Fibroblast of lung (primary cell): ENCODE measurements around the gene APOM. TPM values are rescaled to one million over a fixed set of nuclear protein-coding genes. Genes with fewer than 3 reads are reported as not detected.

ENCODE experiments used
- DNase-seq, 2 donors: peaks; one replicate each; pipeline versions ENCODE4 v3.0.0 to v3.0.0-alpha.2; 2010; ENCODE audit warnings: low read depth in 2 of 2
- H2AFZ ChIP-seq: 2 replicates; pipeline ENCODE4 v1.5.1; 2012; ENCODE audit warnings: low read length, control low read depth, inconsistent platforms
- H3K27ac ChIP-seq: 2 replicates; pipeline ENCODE4 v1.5.1; 2011; ENCODE audit warnings: low read length, control low read depth; ENCODE audit not compliant: insufficient read depth
- H3K27me3 ChIP-seq: 2 replicates; pipeline ENCODE4 v1.5.1; 2011; ENCODE audit warnings: mild to moderate bottlenecking, low read length; ENCODE audit not compliant: control insufficient read depth, insufficient read depth
- H3K36me3 ChIP-seq: 2 replicates; pipeline ENCODE4 v1.5.1; 2011; ENCODE audit warnings: low read length; ENCODE audit not compliant: control insufficient read depth, insufficient read depth
- H3K4me1 ChIP-seq: 2 replicates; pipeline ENCODE4 v1.5.1; 2011; ENCODE audit warnings: low read length; ENCODE audit not compliant: control insufficient read depth, insufficient read depth; ENCODE audit errors: extremely low read depth
- H3K4me2 ChIP-seq: 2 replicates; pipeline ENCODE4 v1.5.1; 2011; ENCODE audit warnings: low read length, control low read depth; ENCODE audit not compliant: insufficient read depth; ENCODE audit errors: extremely low read depth
- H3K4me3 ChIP-seq, 4 experiments: fragments of 200-600 bp in 1 of 4; sonication (generic) in 1 of 4; replicated peaks in 1 of 4; 2 replicates each; pipeline ENCODE4 v1.5.1; 2011 to 2016; ENCODE audit warnings: low read length in 4 of 4, low read depth in 3 of 4, mild to moderate bottlenecking in 3 of 4, control low read depth in 2 of 4, inconsistent platforms in 1 of 4, mixed read lengths in 1 of 4; ENCODE audit not compliant: insufficient read depth in 1 of 4; ENCODE audit errors: control extremely low read depth in 1 of 4
- H3K79me2 ChIP-seq: 2 replicates; pipeline ENCODE4 v1.5.1; 2012; ENCODE audit warnings: mild to moderate bottlenecking, low read length, inconsistent platforms; ENCODE audit not compliant: control insufficient read depth, insufficient read depth
- H3K9ac ChIP-seq: 2 replicates; pipeline ENCODE4 v1.5.1; 2011; ENCODE audit warnings: mild to moderate bottlenecking, low read length, control low read depth; ENCODE audit not compliant: insufficient read depth
- H3K9me3 ChIP-seq: 2 replicates; pipeline ENCODE4 v1.5.1; 2012; ENCODE audit warnings: low read depth, low read length; ENCODE audit not compliant: control insufficient read depth, insufficient read depth
- H4K20me1 ChIP-seq: 2 replicates; pipeline ENCODE4 v1.5.1; 2011; ENCODE audit warnings: low read length; ENCODE audit not compliant: control insufficient read depth, insufficient read depth; ENCODE audit errors: extremely low read depth
- EZH2 ChIP-seq: IDR thresholded peaks from 2 replicates; pipeline ENCODE4 v1.5.1; 2012; ENCODE audit warnings: low read length, control low read depth, mild to moderate bottlenecking; ENCODE audit errors: missing control alignments
- polyA plus RNA-seq, 2 donors: library from polyadenylated mRNA; depleted of rRNA in 1 of 2; stranded (reverse) in 1 of 2; unstranded in 1 of 2; fragments of >200 nt; gene quantifications; 2 replicates each; pipeline ENCODE4 v1.2.1, GENCODE V29; 2011 to 2012; ENCODE audit warnings: missing spikeins in 1 of 2
- total RNA-seq: library from RNA; depleted of rRNA; stranded (reverse); fragments of >200 nt; gene quantifications from 2 replicates; pipeline ENCODE4 v1.2.1, GENCODE V29; 2014
- TF ChIP-seq, protein P1 (sequence below), 2 donors: IDR thresholded peaks in 1 of 2; conservative IDR thresholded peaks in 1 of 2; 1 replicate in 1 of 2; 2 replicates in 1 of 2; pipeline ENCODE4 v1.5.1; 2011 to 2012; ENCODE audit warnings: low read length in 2 of 2, control low read depth in 1 of 2, inconsistent platforms in 1 of 2, low read depth in 1 of 2, mild to moderate bottlenecking in 1 of 2

The APOM gene
- total and polyA plus RNA-seq, 2 donors (not counting 1 experiment from before 2014, with no cell fraction given): 0.99 to 3.9 TPM

DNA sequence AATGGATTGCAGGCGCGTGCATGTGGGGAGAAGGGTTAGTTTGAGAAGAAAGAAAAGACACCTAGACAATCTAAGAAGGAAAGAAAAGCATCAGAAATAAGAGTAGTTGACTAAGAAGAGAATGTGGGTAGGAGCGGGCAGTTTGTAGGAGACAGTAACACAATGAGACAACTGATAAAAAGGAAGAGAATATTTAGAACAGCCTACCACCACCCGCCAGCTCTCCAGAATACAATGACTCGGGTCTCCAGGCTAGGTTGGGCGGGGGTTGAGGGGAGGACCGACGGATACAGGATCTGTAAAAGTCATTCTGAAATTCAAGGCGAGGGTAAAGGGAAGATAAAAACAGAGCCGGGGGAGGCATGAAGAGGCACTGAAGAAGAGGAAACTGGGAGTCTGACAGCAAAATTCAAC lies 46.7 kb downstream of the APOM start:
- H3K9me3 ChIP-seq: no peaks in the 10 kb centered on the region
- H4K20me1 ChIP-seq: no peaks in the 10 kb centered on the region
- peak overlapping the region; percentile 76 to 93 (median 82) for H3K4me3 ChIP-seq
- H3K27me3 ChIP-seq: no peaks in the 10 kb centered on the region
- peak overlapping the region; percentile 77 for H2AFZ ChIP-seq
- H3K4me1 ChIP-seq: peaks cover 8% of the 10 kb centered on the region
- H3K9ac ChIP-seq: peak overlapping the region; percentile 96
- peak in 1 of 2 donors; percentile 26 for DNase-seq
- H3K36me3 ChIP-seq: no peaks in the 10 kb centered on the region
- H3K79me2 ChIP-seq: peaks cover 22% of the 10 kb centered on the region
- H3K27ac ChIP-seq: peak overlapping the region; percentile 98
- TF ChIP-seq, protein P1, sequence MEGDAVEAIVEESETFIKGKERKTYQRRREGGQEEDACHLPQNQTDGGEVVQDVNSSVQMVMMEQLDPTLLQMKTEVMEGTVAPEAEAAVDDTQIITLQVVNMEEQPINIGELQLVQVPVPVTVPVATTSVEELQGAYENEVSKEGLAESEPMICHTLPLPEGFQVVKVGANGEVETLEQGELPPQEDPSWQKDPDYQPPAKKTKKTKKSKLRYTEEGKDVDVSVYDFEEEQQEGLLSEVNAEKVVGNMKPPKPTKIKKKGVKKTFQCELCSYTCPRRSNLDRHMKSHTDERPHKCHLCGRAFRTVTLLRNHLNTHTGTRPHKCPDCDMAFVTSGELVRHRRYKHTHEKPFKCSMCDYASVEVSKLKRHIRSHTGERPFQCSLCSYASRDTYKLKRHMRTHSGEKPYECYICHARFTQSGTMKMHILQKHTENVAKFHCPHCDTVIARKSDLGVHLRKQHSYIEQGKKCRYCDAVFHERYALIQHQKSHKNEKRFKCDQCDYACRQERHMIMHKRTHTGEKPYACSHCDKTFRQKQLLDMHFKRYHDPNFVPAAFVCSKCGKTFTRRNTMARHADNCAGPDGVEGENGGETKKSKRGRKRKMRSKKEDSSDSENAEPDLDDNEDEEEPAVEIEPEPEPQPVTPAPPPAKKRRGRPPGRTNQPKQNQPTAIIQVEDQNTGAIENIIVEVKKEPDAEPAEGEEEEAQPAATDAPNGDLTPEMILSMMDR (conservative IDR thresholded peaks at IDR 0.05 in 1 of 2, IDR thresholded peaks at IDR 0.05 in 1 of 2; ENCODE audit: low read depth in 1 of 2, low read length in 2 of 2): no peak
- TF ChIP-seq EZH2: no peak
- peak overlapping the region; percentile 98 for H3K4me2 ChIP-seq

DNA sequence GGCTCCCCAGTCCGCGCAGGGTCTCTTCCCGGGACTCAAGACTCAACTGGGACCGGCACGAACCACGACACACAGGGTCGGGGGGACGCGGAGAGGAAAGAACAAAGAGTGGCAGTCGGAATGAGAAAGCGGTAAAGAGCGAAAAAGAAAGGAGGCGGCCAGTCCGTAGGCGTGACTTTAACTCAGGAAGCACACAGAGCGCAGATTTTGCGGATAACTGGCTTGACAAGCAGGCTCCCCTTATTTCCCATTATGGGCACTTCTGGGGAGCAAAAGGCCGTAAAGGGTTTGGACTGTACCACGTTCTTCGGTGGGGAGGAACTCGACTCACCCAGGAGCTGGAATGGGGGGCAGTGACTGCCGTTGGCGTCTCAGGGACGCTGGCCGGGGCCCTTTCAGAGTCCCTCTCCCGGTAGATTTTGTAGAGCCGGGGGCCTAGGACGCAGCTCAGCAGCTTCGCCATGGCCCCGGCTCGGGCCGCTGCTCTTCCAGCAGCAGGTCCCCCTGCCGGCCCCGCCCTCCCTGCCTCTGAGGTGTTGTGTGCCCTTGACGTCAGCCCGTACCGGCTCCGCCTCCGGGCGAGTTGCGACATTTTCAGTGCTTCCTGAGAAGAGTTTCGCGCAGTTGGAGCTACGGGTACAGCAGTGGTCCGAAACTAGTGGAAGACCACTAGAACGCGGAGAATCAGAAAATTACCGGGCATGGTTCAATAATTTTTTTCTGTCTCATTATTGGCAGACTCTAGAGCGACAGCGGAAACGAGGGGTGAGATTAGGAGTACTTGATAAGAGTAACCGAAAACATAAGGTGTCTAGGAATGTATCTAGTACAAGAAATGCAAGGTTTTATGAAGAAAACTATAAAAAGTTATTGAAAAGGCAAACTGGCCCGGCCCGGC lies 47.4 kb downstream of the APOM start, which contains the start of gene ABHD16A:
TSS of gene ABHD16A (minus strand) at position 506 of the 898 bp plus-strand sequence. CDS start at position 463, 43 bp downstream.
- peak; percentile 98 to 99 for DNase-seq
- peak within 1 kb of the TSS; percentile 93 for H2AFZ ChIP-seq
- peaks cover 22% of the 10 kb centered on the region for H3K79me2 ChIP-seq
- no peaks in the 10 kb centered on the region for H3K36me3 ChIP-seq
- H4K20me1 ChIP-seq: no peaks in the 10 kb centered on the region
- peaks cover 8% of the 10 kb centered on the region for H3K4me1 ChIP-seq
- no peaks in the 10 kb centered on the region for H3K27me3 ChIP-seq
- H3K4me3 ChIP-seq: peak within 1 kb of the TSS; percentile 76 to 93 (median 82)
- no peak for TF ChIP-seq EZH2
- TF ChIP-seq, protein P1 (conservative IDR thresholded peaks at IDR 0.05 in 1 of 2, IDR thresholded peaks at IDR 0.05 in 1 of 2; ENCODE audit: low read depth in 1 of 2, low read length in 2 of 2): no peak
- peak within 1 kb of the TSS; percentile 96 for H3K9ac ChIP-seq
- no peaks in the 10 kb centered on the region for H3K9me3 ChIP-seq
- H3K4me2 ChIP-seq: peak within 1 kb of the TSS; percentile 98
- H3K27ac ChIP-seq: peak within 1 kb of the TSS; percentile 98

DNA sequence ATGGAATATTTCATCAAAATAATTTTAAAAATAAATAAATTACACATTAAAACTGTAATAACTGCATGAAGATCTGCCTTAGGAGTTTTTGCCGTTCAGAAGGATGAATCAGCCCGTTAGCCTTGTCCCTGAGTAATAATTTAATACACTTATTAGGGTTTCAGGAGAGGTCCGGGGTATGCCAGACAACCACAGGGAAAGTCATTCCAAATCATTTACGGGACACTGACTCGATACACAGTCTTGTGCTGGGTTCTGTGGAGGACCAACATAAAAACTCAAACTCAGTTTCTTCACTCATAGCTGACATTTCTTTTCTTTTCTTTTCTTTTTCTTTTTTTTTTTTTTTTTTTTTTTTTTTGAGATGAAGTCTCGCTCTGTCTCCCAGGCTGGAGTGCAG lies 50.2 kb downstream of the APOM start:
- H3K27me3 ChIP-seq: peaks cover 5% of the 10 kb centered on the region
- no peak overlapping the region for H3K4me2 ChIP-seq
- DNase-seq: no peak

More for the DNA sequence above, 50.2 kb downstream of the APOM start:
- Histone ChIP-seq H2AFZ (no peak overlapping the region), H3K9ac (no peak overlapping the region), H3K4me1 (peaks cover 8% of the 10 kb centered on the region), H3K9me3 (no peaks in the 10 kb centered on the region), H3K27ac (no peak overlapping the region), H3K79me2 (peaks cover 18% of the 10 kb centered on the region), H3K36me3 (no peaks in the 10 kb centered on the region), H3K4me3 (no peak overlapping the region), H4K20me1 (no peaks in the 10 kb centered on the region)
- TF ChIP-seq EZH2: no peak
- TF ChIP-seq, protein P1 (conservative IDR thresholded peaks at IDR 0.05 in 1 of 2, IDR thresholded peaks at IDR 0.05 in 1 of 2; ENCODE audit: low read depth in 1 of 2, low read length in 2 of 2): no peak
